NCI-H187 treated with DMSO at 0.1 percent for 48 hours (cell line): Measurements from ENCODE around the gene INPP4A.

ENCODE experiments used
- DNase-seq: peaks from one replicate; lab custom pipeline; 2025; lab: John Stamatoyannopoulos, UW

Gene INPP4A

GRCh38 chr2:98476192-98476868, 31.7 kb downstream of the INPP4A start:
- no peak for DNase-seq

GRCh38 chr2:98477036-98477435, 32.4 kb downstream of the INPP4A start:
- no peak for DNase-seq

GRCh38 chr2:98477506-98477905, 32.8 kb downstream of the INPP4A start:
- DNase-seq, result no peak

- no peak for DNase-seq
Observed at GRCh38 chr2:98478088-98478551, 33.5 kb downstream of the INPP4A start.

- DNase-seq, result no peak
Observed at GRCh38 chr2:98478907-98479306, 34.2 kb downstream of the INPP4A start.

GRCh38 chr2:98479371-98479770, 34.7 kb downstream of the INPP4A start:
- no peak for DNase-seq

GRCh38 chr2:98479959-98480524, 35.4 kb downstream of the INPP4A start:
- no peak for DNase-seq

- DNase-seq, result no peak
Observed at GRCh38 chr2:98480598-98480997, 35.9 kb downstream of the INPP4A start.

- DNase-seq, result no peak
Observed at GRCh38 chr2:98482362-98482761, 37.7 kb downstream of the INPP4A start.

- no peak for DNase-seq
Observed at GRCh38 chr2:98483257-98483861, 38.7 kb downstream of the INPP4A start.

GRCh38 chr2:98484121-98484557, 39.5 kb downstream of the INPP4A start:
- DNase-seq, result no peak

GRCh38 chr2:98484652-98485452, 40.2 kb downstream of the INPP4A start:
- no peak for DNase-seq

GRCh38 chr2:98485453-98485755, 40.7 kb downstream of the INPP4A start:
- no peak for DNase-seq

- no peak for DNase-seq
Observed at GRCh38 chr2:98486374-98486981, 41.8 kb downstream of the INPP4A start.

- DNase-seq, result no peak
Observed at GRCh38 chr2:98487101-98487805, 42.6 kb downstream of the INPP4A start.

- DNase-seq, result no peak
Observed at GRCh38 chr2:98487806-98488189, 43.1 kb downstream of the INPP4A start.

- no peak for DNase-seq
Observed at GRCh38 chr2:98488252-98488651, 43.6 kb downstream of the INPP4A start.

GRCh38 chr2:98489486-98489885, 44.8 kb downstream of the INPP4A start:
- no peak for DNase-seq

- no peak for DNase-seq
Observed at GRCh38 chr2:98489971-98490962, 45.6 kb downstream of the INPP4A start.

GRCh38 chr2:98492441-98492840, 47.8 kb downstream of the INPP4A start:
- no peak for DNase-seq

GRCh38 chr2:98494699-98495098, 50.0 kb downstream of the INPP4A start:
- DNase-seq, result no peak
